ENCODE results near the gene COMP.
"Not testable (repeated sequence)": the region's sequence is repeated elsewhere in the genome, so short reads cannot be mapped to it uniquely, and the experiment has no call there.

Gene COMP

DNA sequence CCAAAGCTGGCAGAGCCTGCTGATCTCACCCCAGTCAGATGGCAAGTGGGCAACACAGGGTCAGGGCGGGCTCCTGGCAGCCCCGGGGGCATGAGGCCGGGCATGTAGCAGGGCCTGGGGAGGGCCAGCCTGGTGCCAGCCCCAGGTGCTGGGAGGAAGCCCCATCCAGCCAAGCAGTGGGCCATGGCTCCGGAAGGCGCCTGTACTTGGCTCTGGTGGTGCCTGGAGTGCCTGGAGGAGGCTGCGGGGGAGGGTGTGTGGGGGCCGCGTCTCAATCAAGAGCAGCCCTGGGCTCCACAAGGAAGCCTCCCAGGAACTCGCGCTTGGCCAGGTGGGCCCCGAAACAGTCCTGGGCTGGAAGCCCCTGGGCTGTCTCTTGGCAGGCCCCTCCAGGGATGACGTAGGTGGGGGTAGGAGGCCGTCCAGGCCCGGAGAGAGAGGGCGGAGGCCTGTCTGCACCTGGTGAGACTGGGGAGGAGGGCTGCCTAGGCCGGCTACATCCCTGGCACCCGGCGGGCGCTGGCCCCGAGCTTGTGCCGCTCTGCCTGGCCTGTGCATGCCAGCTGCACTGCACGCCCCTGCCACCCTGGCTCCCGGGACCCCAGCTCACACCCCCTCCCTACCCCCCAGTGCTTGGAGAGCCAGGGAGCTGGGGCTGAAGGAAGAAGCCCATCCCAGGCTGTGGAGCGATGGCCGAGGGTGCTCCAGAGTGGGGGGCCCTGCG, 45.9 kb downstream of the COMP start:
- no peak for DNase-seq

DNA sequence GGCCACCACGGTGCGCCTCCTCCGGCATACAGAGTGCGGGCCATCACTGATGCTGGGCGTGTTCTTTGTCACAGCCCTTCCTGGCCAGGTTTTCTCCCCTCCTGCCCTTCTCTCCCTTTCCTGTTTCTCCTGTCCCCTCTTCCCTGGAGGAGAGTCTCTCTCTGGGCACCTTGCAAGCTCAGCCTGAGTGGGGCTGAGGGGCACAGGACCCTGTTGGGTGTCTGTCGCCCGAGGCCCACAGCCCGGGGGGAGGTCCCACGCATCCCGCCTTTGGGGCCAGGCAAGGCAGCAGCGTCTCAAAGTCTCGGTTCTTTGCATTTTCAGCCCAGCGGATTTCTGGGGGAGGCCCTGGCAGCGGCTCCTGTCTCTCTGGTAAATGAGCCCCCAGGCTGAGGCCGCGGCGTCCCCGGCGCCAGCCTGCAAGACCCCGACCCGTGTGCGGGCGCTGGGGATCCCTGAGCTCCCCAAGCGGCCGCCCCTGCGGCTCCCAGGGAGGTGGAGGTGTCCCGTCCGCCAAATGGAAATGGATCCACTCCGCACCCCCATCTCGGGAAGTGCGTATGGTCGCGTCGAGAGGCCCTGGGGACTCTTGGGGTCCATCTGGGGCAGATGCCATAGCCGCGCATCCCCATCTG, 47.2 kb downstream of the COMP start:
- DNase-seq = no peak

DNA sequence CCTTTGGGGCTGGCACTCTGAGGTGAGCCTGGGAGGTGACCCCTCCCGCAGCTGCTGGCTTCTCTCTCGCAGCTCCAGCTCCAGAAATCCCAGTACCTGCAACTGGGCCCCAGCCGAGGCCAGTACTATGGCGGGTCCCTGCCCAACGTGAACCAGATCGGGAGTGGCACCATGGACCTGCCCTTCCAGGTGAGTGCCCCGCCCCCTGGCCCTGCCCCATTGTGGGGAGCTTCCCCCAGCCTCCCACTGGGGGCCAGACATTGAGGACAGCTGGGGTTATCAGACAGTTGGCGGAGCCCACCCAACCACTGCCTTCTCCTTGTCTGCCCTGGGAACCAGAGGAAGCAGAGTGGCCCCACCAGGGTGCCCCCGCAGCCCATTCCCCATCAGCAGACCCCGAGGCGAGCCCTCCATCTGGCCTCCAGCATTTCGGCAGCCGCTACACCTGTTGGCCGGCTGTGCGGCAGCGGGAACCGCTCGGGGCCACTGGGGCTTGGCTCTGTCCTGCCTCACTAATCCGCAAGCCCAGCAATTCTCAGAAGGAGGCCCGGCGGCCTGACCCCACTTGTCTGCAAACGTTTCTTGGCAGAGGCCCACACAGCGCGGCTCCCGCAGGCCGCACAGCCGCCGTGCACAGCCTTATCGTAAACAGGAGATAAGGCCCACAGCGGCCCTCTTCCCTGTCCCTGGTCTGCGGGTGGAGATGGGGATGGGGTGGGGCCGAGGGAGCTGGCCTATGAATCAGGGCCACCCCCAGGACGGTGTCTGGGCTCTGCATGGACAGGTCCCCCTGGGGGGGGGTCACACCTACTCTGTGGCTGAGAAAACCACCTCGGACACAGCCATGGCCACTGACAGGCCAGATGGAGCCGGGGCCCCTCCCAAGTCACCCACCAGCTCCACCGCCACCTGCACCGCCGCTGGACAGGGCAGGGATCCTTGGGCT, 48.0 kb downstream of the COMP start:
- DNase-seq = no peak

DNA sequence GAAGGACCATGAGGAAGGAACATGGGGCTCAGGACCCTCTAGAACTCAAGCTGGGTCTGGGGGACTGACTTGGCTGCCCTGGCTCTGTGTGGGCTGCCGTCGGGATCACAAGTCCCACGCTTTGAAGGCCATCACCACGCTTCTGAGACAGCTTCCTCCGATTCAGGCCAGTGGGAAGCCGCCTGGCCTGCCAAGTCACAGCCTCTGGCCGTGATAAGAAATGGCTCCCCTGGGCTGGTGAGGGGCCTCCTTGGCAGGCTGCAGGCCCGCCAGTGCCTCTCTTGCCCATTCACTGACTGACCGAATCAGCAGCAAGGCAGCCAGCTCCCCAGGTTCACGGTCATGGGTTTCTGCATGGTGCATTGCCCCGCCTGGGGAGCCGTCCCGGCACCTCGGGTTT, 48.8 kb downstream of the COMP start:
- no peak for DNase-seq

DNA sequence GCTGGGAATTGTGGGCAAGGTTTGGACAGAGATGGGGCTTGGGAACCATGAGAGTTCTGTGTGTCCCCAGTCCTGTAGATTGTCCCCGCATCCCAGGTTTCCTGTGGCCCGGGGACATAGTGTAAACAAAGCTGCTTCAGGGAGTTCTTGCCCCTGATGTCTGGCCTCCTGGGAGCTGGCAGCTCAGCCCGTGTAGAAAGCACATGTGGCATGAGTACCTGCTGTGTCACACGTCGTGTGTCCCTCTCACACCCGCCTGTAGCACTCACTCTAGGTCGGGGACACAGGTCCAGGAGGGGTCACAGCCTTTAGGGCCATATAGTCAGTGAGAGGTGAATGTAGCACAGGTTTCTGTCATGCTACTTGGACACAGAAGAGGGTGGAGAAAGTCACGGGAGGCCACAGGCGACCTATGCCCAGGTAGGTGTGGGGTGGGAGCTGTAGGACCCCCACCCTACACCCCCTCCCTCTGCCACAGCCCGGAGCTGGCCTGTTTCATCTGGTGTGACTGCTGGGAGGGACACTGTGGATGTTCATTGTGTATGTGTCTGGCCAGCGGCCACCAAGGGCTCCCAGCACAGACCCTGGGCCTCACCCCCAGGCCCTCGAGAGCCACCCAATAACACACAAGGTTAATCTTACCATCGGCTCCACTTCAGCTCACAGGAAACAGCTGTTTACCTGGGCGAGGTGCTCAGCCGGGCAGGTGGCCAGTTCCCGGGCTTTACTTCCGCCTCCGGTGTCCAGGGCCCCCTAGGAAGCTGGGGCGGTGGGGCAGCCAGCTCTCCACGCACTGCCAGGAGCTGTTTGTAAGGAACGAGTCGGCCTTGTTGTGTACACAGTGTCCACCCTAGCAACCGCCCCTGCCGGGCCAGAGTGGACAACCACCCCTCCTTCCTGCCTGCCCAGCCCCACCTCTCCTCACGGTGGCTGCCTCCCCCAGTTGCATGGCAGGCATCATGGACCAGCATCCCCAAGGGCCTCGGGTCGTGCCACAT, 49.7 kb downstream of the COMP start:
- no peak for DNase-seq

DNA sequence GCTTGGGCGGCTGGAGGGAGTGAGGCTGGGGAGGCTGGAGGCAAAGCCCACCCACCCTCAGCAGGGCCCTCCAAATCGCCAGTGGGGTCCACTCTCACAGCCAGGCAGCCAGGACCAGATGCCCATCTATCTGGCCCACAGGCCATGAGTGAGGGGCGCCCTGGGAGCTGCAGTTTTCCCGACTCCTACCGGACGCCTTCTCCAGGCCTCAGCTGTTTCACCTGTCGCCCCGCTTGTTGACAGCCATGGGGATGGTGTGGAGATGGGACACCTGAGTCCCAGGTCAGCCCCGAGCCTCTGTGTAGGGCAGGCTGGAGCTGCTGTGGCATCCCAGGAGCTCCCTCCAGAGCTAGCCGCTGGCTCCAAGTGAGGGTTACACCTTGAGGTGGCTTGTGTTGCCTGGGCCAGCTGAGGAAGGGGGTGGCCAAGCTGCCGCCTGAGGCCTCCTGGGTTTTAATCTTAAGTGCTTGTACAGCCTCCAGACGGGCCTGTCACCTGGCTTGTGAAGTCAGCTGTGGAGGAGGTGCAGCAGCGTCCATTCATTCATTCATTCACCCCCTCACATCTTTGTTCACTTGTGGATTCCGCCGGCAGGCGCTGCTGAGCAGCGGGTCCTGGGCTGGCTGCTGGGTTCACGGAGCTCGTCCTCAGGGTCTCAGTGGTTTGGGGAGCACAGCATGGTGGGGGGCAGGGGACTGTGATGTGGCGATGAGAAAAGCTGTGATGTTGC, 52.0 kb downstream of the COMP start:
- no peak for DNase-seq

DNA sequence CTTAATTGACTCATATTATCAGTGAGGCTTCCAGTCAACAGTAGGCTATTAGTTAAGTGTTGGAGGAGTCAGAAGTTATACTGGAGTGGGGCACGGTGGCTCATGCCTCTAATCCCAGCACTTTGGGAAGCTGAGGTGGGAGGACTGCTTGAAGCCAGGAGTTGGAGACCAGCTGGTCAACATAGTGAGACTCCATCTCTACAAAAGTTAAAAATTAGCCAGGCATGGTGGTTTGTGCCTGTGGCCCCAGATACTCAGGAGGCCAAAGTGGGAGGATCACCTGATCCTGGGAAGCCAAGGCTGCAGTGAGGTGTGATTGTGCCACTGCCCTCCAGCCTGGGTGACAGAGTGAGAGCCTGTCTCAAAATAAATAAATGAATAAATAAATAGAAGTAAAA, 53.2 kb downstream of the COMP start:
- no peak for DNase-seq

DNA sequence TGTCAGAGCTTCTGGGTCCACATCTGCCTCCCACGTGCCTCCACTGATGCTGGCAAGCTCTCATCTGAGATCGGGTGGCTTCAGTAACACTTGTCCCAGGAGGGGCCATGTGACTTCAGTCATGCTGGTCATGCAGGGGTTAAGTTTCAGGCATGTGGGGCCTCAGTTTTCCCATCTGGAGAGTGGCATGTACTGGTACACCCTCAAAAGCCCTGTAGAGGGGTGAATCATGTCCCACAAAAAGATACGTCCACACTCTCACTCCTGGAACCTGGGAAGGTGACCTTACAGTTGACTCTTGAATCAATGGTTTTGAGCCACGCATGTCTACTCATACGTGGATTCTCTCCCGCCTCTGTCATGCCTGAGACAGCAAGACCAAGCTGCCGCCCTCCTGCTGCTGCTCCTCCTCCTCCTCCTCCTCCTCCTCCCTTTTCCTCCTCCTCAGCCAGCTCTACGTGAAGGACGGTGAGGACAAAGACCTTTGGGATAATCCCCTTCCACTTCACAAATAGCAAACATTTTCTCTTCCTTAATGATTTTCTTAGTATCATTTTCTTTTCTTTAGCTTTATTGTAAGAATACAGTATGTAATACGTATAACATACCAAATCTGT, 53.7 kb downstream of the COMP start:
- DNase-seq = no peak

DNA sequence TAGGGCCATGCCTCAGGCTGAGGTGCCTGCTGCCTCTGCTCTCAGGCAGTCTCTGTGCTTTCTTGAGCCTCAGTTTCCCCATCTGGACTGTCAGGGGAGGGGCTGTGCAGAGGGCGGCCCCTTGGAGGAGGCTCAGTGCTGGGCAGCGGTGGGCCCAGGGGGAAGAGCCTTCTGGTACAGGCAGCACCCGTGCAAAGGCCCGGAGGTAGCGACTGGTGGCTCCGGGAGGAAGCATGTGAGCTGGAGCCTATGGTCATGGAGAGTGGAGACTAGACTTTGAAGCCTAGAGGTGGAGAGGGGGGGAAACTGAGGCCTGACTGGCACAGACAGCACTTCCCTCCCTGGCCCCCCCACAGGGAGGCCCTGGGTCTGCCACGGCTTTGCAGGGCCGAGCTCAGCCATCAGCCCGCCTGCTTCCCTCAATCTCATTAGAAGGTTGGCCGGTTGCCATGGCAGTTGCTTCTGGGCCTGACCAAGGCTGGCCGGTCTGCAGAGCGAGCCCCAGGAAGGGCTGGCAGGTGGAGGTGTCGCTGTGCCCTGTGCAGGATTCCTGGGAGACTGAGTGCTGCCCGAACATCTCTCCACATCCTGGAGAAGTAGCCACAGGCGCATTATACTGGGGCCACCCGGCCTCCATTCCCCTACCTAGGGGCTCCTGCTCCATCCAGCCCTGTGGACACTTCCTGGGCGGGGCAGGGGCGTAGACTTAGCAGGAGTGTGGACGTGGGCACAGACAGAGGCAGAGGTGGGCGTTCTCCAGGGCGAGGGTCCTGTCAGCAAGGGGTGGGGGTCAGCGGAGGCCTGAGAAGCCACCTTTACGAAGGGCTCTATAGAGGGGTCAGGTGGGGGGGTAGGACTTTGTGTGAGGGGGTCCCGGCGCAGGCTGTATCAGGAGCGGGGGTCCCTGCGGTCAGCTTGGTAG, 54.4 kb downstream of the COMP start:
- DNase-seq = no peak

DNA sequence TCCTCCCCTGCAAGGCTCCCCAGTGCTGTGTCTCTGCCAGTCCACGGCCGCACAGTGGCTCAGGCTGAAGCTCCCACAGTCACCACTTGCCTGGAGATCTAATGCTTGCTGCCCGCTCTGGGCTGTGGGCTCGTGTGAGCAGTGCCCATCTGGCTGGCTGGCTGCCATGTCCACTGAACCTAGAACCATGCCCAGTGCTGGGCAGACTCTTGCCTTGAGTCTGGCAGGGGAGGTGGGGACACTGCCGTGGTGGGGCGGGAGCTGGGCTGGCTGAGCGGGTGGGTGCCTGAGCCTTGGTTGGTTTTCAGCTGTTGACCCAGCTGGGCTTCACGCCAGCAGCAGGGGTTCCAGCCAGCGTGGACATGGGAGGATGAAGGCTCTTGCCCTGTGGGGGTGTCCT, 55.4 kb downstream of the COMP start:
- no peak for DNase-seq

DNA sequence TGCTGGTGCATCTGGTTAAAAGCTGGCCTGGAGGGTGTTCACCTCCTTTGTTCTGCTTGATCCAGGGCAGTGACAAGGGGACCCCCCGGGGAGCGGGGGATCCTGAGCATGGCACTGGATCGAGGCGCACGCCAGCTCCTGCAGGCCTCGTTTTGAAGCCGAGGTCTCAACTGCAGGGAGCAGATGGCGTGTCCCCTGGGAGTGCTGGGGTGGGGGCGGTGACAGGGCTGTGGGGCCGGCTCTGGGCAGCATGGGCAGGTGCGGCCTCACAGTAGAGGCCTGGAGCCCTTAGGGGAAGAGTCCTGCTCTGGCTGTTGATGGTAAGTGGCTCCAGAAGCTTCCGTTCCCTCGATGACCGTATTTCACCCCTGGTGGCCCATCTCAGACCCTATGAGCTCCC, 55.8 kb downstream of the COMP start:
- DNase-seq = no peak

DNA sequence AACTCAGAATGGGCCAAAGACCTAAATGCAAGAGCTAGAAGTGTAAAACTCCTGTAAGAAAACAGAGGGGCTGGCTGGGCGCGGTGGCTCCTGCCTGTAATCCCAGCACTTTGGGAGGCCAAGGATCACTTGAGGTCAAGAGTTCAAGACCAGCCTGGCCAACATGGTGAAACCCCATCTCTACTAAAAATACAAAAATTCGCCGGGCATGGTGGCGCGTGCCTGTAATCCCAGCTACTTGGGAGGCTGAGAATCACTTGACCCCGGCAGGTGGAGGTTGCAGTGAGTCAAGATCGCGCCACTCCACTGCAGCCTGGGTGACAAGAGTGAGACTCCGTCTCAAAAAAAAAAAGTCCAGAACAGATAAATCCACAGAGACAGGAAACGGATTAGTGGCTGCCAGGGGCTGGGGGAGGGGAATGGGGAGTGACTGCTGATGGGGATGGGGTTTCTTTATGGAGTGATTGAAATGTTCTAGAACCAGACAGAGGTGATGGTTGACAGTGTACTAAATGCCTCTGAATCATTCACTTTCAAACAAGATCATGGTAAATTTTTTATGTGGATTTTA, 57.3 kb downstream of the COMP start:
- not testable (repeated sequence) for DNase-seq

DNA sequence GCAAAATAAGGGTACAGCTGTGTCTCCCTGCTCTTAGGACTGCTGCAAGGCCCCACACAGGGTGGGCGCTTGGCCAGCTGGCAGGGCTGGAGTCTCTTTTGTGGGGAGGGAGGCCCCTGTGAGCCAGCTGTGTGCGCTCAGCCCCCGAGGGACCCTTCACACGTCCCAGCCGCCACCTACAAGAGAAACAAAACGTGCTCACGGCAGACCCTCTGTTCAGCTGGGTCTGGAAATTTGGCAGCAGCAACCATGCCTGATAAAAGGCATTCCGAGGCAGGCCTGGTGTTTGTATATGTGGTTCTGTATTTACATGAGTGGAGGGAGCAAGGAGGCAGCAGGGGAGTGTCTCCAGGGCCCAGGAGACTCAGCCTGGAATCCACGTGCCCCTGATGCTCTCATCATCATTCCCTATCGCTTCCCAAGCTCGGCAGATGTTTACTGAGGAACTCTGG, 57.9 kb downstream of the COMP start:
- DNase-seq = no peak

Data from NCI-H1436 treated with DMSO at 0.1 percent for 48 hours (cell line).